ENCODE results near the gene UBR2.
"Not testable (repeated sequence)": the region's sequence is repeated elsewhere in the genome, so short reads cannot be mapped to it uniquely, and the experiment has no call there.

UBR2 gene

DNA sequence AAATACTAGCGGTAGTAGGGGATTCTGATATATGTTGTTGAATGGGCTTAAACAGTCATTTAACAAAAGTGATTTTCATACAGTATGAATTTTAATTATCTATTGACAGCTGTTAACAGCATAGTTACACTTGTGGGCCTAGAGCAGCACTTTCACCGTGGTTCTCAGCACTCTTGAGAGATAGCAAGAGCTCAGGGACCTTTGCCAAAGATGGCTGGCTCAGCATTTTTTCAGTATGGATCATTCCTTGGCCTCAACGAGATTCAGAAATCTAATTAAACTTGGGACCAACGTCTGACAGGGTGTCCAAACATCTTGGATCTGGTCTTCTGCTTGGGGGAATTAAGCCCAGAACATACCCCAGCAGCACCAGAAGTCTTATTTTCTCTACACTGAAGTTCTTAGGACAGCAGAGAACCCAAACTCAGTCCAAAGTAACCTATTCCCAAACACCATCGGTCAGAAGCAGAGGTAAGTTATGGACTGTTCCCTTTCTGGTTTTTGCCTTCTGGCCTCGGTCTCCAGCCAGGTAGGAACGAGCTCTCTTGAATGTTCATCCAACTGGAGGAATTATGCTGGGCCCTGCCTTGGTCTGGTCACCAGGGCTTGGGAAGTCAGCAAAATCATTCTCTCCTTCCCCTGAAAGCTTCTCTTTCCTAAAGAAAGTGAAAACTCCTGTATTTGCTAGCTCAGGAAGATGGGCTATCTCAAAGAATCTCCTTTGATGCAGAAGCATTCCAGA, 132.9 kb downstream of the UBR2 start:
- DNase-seq = no peak

DNA sequence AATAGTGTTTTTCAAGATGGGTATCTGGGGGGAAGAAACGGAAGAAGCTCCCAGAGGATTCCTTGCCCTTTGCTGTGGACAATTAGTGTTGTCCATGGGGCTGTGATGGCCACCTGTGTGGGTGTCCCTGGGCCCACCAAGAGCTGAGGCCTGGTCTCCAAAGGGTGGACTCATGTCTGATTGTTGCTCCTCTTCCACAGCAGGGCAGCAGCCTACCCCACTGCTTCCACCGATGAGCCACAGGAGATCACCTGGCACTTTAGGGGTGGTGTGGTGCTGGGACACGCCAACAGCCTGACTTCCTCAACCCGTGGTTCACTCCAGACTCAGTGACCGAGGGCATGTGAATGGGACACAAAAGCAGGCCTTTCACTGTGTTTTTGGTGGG, 133.4 kb downstream of the UBR2 start:
- no peak for DNase-seq

DNA sequence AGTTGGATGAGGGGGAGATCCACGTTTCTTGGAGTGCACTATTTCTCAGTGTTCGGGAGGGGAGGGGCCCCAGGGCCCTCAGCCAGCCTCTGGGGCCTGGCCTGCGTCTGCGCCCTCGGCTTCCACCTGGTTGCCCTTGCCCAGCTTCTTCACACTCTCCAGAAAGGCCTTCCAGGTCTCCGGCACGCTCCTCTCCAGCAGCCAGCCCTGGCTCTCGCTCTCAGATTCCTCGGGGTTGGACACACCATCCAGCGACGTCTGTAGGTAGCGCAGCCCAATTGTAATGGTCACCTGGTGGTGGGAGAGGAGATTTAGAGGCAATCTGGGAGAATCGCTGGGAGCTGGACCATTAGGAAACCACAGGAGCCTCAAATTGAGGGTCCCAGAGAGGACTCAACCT, 134.4 kb downstream of the UBR2 start:
- no peak for DNase-seq

DNA sequence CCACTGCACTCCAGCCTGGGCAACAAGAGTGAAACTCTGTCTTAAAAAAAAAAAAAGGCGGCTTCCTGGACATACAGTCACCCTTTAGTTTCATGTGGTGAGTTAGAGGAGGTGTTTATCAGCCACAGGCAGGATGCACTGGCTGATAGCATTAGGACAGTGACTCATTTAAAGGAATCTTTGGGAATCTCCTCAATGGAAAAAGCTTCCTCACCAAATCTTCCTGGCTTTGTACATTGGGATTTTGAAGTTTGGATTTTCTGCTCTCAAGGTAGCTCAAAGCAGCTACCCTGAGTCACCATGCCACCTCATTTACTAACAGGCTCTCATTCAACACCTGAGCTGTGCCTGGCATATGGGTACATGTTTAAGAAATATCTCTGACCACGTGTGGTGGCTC, 138.4 kb downstream of the UBR2 start:
- DNase-seq = no peak

DNA sequence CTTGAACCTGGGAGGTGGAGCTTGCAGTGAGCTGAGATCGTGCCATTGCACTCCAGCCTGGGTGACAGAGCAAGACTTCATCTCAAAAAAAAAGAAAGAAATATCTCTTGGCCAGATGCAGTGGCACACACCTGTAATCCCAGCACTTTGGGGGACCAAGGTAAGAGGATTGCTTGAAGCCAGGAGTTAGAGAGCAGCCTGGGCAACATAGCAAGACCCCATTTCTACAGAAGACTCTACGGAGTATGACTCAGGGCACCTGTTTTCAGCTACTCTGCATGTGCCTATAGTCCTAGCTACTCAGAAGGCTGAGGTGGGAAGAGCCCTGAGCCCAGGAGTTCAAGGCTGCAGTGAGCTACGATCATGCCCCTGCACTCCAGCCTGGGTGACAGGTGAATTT, 139.0 kb downstream of the UBR2 start:
- not testable (repeated sequence) for DNase-seq

DNA sequence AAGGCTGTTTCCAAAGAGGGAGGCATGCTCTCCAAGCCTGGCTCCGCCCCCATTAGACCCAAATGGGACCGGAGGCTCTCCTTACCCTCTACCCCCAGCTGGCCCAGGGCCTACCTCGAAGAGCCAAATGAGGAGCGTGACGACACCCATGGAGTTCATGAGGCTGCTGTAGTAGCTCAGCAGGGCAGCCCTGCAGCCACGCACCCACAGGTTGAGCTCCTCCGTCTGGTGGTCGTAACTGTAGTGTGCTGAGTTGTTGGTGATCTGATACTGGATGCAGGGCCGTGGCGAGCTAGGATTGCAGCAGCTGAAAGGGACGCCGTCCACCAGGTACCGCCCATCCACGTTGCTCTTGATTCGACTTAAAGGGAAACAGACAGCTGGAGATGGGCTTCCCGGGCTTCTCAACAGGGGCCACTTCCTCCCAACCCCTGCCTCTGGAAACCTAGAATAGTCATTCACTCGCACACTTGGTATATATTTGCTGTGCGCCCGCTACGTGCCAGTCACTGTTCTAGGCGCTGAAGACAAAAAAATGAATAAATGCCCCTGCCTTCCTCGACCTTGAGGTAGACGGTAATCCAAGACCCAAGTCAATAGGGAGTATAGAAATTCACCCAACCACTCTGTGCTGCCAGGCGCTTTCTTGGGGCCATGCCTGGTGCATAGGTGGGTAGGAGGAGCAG, 140.6 kb downstream of the UBR2 start:
- no peak for DNase-seq

DNA sequence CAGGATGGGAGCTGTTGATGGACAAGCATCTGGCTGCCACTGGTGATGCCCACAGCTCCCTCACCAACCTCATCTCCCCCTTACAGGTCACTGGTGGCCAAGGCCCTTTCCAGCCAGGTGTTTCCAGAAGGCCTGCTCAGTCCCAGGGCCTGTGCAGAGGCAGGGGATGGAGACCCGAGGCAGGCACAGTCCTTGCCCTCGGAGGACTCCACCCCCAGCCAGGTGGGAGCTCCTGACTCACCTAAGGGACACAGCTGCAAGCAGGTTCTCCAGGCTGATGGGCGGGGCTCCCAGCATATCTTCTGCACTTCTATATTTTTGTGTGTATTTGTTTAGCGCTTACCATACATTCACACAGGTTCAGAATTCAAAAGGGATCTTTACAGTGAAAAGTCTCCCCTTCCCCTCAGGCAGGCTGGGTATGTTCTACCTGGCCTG, 141.1 kb downstream of the UBR2 start:
- no peak for DNase-seq

DNA sequence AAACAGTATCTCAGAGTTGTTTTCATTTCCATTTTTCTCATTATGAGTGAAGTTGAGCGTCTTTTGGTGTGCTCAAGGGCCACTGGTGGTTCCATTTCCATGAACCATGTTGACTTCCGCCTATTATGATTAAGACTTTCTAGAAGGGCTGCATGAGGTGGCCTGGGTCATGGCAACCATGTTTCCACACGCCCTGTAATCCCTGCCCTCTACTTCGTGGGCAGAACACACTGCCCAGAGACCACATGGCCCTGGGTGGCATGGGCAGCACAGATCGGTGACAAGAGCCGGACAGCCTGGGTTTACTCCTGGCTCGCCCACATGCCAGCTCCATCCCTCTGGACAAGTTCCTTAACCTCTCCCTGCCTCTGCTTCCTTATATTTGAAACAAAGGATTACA, 143.8 kb downstream of the UBR2 start:
- DNase-seq = no peak

DNA sequence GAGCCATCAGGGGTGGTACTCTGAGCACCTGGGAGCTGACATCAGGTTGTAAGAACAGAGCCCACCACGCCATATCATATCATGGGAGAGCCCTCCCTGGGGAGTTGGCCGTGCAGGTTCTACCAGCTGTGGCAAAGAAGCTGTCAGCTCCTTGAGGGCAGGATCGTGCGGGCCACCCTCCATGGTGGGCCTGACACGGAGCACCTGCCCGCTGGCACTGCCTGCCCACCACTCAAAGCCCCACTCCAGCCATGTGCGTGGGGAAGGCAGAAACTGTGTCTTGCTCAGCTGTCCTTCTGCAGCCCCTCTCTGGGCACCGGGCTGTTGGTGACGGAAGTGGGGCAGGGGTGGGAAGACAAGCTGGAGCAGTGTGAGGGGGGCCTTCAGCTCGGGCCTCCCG, 144.3 kb downstream of the UBR2 start:
- no peak for DNase-seq

DNA sequence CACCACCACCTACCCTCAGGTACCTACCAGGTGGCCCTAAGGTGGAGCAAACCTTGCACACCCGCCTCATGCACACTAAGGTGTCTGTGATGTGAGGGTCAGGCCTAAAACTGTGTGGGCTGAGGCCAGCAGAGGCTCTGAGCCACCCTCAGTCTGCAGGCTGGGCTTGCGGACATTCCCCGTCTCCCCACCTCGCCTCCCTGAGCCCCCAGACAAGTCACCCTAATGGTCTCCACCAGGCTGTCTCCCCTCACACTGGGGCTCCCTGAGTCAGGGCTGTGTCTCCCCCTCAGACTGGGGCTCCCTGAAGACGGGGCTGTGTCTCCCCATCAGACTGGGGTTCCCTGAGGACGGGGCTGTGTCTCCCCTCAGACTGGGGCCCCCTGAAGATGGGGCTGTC, 146.0 kb downstream of the UBR2 start:
- no peak for DNase-seq

DNA sequence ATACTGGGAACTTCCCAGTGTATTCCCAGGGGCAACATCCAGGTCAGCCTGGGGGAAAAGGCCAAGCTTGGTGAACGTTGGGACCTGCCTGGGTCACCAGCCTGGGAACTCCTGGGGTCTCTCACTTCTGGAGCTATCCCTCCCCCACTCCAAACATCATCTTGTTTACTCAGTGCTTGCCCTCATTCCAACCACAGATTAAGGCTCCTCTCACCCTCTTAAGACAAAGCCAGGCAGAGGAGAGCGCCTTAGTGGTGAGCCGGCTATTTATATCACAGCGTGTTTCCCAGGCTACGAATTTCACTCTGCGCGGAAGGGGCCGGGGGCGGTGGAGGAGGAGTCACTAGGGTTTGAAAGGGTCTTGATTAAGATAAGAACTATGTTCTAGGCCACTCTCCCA, 146.5 kb downstream of the UBR2 start:
- DNase-seq = no peak

DNA sequence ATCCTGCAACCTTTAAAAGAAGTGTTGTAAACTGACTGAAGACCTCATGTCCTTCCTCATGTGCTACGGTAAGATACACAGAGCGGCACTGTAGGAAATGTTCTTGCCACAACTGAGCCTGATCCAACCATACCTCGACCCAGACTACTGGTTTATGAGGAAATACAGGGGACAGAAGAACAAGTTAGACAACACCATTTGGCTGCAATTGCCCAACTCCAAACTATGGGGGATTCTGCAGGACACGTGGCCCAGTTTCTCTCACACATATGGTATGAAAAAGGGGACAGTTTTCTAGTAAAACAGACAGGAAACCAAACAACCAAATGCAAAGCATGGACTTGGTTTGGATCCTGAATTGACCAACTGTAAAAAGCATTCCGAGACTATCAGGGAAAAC, 148.1 kb downstream of the UBR2 start:
- DNase-seq = no peak

DNA sequence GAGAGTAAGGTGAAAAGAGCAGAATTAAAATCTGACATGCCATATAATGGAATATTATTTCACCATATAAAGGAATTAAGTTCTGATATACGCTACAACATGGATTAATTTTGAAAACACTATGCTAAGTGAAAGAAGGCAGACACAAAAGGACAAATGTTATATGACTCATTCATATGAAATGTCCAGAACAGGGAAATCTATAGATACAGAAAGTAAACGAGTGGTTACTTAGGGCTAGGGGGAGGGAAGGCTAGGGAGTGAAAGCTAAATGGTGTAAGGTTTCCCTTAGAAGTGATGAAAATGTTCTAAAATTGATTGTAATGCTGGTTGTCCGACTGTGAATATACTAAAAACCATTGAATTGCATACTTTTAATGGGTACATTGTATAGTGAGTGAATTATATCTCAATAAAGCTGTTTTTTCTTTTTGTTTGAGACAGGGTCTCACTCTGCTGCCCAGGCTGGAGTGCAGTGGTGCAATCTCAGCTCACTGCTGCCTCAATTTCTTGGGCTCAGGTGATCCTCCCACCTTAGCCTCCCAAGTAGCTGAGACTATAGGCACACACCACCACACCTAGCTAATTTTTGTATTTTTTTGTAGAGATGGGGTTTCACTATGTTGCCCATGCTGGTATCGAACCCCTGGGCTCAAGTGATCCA, 150.4 kb downstream of the UBR2 start:
- DNase-seq = no peak

DNA sequence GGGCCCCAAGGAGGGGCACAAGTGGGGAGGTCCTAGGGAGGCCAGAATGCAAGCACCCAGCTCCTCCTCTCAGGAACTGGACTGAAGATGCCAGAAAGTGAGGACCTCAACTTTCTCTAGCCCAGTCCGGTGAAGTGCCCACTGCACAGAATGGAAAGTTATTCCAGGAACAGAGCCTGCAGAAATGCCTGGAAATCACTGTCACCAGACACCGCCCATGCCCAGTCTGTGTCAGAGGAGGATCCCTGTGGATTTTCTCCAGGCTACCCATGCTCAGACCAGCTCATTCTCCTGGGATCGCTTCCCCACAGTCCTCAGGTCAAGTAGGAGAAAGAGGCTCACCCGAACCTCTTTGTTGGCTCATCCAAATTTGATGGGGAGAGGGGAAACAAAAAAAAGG, 152.0 kb downstream of the UBR2 start:
- DNase-seq = no peak

DNA sequence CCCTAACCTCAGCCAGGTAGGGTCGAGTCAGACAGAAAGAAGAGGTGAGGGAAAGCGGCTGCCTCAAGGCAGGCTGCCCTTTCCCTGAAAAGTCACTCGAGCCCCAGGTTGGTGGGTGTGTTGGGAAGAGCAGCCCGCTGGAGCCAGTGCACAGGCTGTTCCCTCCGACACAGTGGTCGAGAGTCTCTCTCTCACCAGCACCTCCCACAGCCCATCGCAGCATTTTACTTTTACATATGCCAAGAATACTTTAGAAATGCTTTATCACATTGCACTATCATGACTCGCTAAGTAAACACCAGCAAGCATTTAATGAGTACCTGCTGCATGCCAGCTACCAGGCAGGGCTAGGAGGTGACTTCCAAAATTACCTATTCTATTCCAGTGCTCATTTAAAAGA, 156.9 kb downstream of the UBR2 start:
- DNase-seq = no peak

DNA sequence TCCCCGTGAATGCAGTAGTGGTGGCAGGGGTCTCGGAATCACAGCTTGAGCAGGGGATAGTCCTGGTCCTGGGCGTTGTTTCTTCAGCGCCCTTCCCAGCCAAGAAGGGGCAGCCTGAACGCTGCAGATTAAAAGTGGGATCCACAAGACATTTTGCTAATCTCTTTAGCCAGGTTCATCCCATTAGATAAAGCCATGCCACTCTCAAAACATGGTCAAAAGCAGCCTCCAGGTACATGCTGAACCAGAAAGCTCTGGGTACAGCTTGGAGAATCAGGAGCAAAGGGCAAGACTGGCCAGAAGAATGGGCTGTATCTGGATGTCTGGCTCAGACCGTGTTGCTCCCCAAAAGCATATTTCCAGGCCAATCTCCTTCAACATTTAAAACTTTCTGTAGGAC, 158.7 kb downstream of the UBR2 start, which contains the start of gene PRPH2:
Gene PRPH2, minus strand, starts transcription at position 101 of the 400 bp plus-strand sequence. CDS start 263 bp downstream, outside the sequence.
- no peak for DNase-seq

DNA sequence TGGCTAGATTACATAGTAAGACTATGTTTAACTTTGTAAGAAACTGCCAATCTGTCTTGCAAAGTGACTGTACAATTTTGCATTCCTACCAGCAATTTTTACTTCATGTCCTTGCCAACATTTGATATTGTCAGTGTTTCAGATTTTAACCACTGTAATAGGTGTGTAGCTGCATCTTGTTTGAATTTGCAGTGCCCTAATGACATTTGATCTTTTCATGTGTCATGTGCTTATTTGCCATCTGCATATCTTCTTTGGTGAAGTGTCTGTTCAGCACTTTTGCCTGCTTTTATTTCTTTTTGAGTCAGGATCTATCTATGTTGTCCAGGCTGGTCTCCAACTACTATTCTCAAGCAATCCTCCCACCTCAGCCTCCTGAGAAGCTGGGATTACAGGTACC, 161.0 kb downstream of the UBR2 start:
- DNase-seq = no peak

DNA sequence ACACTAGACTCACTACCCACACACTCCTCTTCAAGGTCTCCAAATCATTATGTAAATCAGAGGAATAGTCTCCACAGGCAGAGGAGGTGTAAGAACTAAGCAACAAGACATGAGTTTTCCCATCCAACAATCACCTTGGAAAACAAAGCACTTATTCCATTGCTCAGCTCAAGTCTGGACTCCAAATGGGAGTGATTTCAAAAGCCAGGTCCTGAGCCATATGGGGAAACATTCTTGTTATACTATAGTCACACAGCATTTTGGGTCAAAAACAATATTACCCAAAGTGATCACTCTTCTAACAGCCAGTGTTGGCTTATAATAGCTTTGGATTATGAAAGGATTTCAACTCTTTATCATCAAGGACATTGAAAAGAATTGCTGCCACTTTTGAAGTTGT, 162.2 kb downstream of the UBR2 start:
- DNase-seq = no peak

DNA sequence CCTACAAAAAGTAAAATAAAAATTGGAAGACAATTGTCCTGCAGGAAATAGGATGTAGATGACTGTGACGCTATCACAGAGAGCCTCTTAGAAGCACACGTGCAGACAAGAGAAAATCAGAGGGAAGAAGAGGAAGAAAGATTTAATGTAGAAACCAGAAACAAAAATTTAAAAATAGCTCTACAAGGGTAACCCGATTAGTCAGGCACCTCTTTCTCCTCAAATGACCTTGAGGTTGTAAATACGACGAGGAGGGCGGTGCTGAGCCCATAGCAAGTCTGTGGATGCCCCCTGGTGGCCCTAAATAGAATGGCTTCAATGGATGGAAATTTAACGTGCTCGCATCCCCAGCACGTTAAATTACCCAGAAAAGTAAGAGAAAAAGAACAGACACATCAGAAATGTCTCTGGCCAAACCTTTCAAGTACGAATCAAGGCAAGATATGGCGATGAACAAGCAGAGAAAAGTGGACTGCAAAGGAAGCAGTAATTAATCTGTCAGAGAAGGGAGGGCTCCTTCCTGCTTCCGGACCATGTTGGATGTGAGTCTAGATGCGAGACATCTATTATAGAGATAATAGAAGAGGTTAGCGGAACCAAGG, 162.8 kb downstream of the UBR2 start:
- peak; percentile 87 for DNase-seq

DNA sequence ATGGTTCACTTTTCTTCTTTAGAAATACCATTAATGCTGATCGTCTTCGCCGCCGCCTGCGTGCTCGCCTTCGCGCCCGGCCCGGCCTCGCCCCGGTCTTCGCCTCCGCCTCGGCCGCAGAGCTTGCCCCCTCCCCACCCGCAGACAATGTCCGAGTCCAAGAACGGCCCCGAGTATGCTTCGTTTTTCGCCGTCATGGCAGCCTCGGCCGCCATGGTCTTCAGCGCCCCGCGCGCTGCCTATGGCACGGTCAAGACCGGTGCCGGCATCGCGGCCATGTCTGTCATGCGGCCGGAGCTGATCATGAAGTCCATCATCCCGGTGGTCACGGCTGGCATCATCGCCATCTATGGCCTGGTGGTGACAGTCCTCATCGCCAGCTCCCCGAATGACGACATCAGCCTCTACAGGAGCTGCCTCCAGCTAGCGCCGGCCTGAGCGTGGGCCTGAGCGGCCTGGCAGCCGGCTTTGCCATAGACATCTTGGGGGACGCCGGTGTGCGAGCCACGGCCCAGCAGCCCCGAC, 163.3 kb downstream of the UBR2 start:
- no peak for DNase-seq

DNA sequence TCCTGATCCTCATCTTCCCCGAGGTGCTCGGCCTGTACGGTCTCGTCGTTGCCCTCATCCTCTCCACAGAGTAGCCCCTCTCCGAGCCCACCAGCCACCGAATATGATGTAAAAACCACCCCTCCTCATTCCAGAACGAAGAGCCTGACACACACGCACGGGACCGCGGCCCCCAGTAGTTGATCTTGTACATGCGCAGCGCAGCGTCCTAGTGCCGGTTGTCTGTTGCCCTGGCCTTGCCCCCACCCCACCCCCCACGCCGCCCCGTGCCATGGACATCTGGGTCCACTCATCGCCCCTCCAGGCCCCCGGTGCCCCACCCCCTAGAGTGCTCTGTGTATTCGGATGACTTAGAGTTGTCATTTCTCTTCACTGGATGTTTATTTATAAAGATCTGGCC, 163.8 kb downstream of the UBR2 start:
- no peak for DNase-seq

DNA sequence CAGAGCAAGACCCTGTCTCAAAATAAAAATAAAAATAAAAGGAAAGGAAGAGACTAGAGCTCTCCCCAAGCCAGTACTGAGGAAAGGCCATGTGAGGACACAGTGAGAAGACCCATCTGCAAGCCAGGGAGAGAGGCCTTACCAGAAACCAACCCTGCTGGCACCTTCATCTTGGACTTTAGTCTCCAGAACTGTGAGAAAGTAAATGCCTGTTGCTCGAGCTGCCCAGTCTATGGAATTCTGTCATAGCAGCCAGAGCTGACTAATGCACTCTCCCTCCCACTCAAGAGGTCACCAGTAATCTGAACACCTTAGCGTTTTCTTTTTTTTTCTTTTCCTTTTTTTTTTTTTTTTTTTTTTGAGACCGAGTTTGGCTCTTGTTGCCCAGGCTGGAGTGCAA, 165.9 kb downstream of the UBR2 start:
- no peak for DNase-seq

DNA sequence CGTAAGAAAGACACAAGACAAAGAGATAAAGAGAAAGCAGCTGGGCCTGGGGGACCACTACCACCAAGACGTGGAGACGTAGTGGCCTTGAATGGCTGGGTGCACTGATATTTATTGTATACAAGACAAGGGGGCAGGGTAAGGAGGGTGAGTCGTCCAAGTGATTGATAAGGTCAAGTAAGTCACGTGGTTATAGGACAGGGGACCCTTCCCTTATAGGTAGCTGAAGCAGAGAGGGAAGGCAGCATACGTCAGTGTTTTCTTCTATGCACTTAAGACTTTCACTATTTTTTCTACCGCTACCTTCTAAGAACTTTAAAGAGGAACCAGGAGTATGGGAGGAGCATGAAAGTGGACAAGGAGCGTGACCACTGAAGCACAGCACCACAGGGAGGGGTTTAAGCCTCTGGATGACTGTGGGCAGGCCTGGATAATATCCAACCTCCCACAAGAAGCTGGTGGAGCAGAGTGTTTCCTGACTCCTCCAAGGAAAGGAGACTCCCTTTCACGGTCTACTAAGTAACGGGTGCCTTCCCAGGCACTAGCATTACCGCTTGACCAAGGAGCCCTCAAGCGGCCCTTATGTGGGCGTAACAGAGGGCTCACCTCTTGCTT, 170.1 kb downstream of the UBR2 start:
- not testable (repeated sequence) for DNase-seq
